Panc1 (cell line): ENCODE measurements around the gene VARS1. TPM values are rescaled to one million over a fixed set of nuclear protein-coding genes. Genes with fewer than 3 reads are reported as not detected.

Source experiments
- ATAC-seq: fragments of 200-7000 bp; cut with Tn5 transposase; 2 replicates; pipeline ENCODE4 v1.9.1; 2020; ENCODE audit warnings: mild to moderate bottlenecking, moderate library complexity
- BruUV-seq: library from RNA; stranded (reverse); fragments of 400-500 nt; replicated peaks from 2 replicates; lab custom pipeline; 2021; lab: Mats Ljungman, UMichigan
- CTCF ChIA-PET: fragments of 300-600 bp; sonication (Branson Sonifier 250); formaldehyde crosslinking; loops from one replicate; lab custom pipeline; 2022; ENCODE audit warnings: antibody characterized with exemption; lab: Charles Lee
- POLR2A ChIA-PET: fragments of 300-600 bp; sonication (Branson Sonifier 250); formaldehyde crosslinking; loops from one replicate; lab custom pipeline; 2022; ENCODE audit warnings: antibody characterized with exemption; lab: Charles Lee
- DNase-seq: peaks from one replicate; pipeline ENCODE4 v3.0.0-alpha.2; 2010; ENCODE audit warnings: low read depth, low spot score
- H3K27ac ChIP-seq: 2 replicates; pipeline ENCODE4 v1.5.1; 2011; ENCODE audit warnings: mild to moderate bottlenecking, low read length, inconsistent platforms
- H3K27me3 ChIP-seq: fragments of 200-500 bp; sonication (Bioruptor generic); 2 replicates; pipeline ENCODE4 v1.6.0; 2014; ENCODE audit warnings: low read length, inconsistent platforms; ENCODE audit not compliant: control insufficient read depth, insufficient read depth
- H3K36me3 ChIP-seq: fragments of 200-500 bp; sonication (Bioruptor generic); 2 replicates; pipeline ENCODE4 v1.5.1; 2014; ENCODE audit warnings: inconsistent platforms, mild to moderate bottlenecking, low read length, moderate library complexity; ENCODE audit not compliant: control insufficient read depth, insufficient read depth
- H3K4me1 ChIP-seq: 2 replicates; pipeline ENCODE4 v1.5.1; 2011; ENCODE audit warnings: inconsistent platforms, mild to moderate bottlenecking, low read length, moderate library complexity; ENCODE audit not compliant: control insufficient read depth, insufficient read depth
- H3K4me3 ChIP-seq, 2 experiments: 2 replicates each; pipeline ENCODE4 v1.5.1; 2011 to 2012; ENCODE audit warnings: low read depth in 2 of 2, low read length in 2 of 2, mild to moderate bottlenecking in 2 of 2, inconsistent platforms in 1 of 2, moderate library complexity in 1 of 2
- H3K9me3 ChIP-seq: fragments of 200-500 bp; sonication (Bioruptor generic); 2 replicates; pipeline ENCODE4 v1.5.1; 2014; ENCODE audit warnings: low read depth, mild to moderate bottlenecking, inconsistent platforms, low read length, moderate library complexity; ENCODE audit not compliant: control insufficient read depth, insufficient read depth
- CTCF ChIP-seq: fragments of 450-650 bp; IDR thresholded peaks from 2 replicates; pipeline ENCODE4 v1.5.1; 2017; ENCODE audit warnings: mild to moderate bottlenecking
- POLR2AphosphoS5 ChIP-seq: IDR thresholded peaks from 2 replicates; pipeline ENCODE4 v1.6.1; 2012; ENCODE audit warnings: mild to moderate bottlenecking, low read depth, low read length, moderate library complexity
- SIN3A ChIP-seq: IDR thresholded peaks from 2 replicates; pipeline ENCODE4 v1.6.1; 2012; ENCODE audit warnings: low read depth, mild to moderate bottlenecking, low read length, moderate library complexity, borderline replicate concordance; ENCODE audit not compliant: insufficient read depth
- TCF7L2 ChIP-seq: IDR thresholded peaks from 2 replicates; pipeline ENCODE4 v1.6.1; 2011; ENCODE audit warnings: mild to moderate bottlenecking, low read depth, low read length, inconsistent platforms
- in situ Hi-C: cut with HindIII; loops from 2 replicates; pipeline ENCODE4 v1.10.0; 2016; ENCODE audit warnings: low sequenced_read_pairs, low pct_unique_long_range_greater_than_20kb
- intact Hi-C: fragments of 100-400 bp; cut with micrococcal nuclease; formaldehyde crosslinking; loops from one replicate; pipeline ENCODE4 v1.10.0; 2022; ENCODE audit not compliant: unreplicated experiment
- total RNA-seq: library from RNA; stranded (reverse); gene quantifications from one replicate; pipeline ENCODE4 v1.2.1, GENCODE V29; 2021; ENCODE audit not compliant: unreplicated experiment
- TF ChIP-seq, protein P1 (sequence below), 2 experiments: IDR thresholded peaks; 2 replicates each; pipeline ENCODE4 v1.6.1; 2011 to 2012; ENCODE audit warnings: low read depth in 2 of 2, control low read depth in 1 of 2, low read length in 1 of 2, mild to moderate bottlenecking in 1 of 2, moderate library complexity in 1 of 2; ENCODE audit not compliant: insufficient read depth in 1 of 2

VARS1 gene
- total RNA-seq, 1 experiment from 2014 or later = 229 TPM

DNA sequence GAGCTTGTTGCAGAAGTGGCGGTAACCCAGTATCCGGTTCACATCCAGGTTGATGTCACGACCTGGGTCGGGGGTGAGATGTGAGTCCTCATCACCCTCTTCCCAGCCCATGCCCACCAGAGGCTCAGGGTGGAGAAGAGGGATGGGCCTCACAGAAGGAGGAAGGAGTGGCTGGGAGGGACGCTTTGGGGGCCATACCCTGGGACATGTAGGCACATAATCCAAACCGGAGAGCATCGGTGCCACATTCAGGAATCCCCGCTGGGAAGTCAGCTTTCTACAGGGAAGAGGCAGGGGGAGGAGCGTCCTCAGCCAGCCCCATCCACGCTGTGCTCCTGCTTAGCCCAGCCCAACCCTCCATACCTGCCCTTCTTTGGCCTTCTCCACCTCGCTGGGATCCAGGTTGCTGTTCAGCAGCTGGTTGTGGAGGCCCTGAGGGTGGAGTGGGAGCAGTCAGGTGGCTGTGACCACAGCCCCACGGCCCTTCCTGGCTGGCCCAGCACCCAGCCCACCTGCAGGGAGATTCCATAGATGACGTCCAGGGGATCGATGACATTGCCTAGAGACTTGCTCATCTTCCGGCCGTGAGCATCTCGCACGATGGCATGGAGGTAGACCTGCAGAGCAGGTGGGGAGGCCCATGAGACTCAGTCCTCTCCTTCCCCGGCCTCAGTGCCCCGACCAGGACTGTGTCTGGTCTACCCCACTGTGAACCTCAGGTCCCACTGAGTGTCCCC lies 14.9 kb downstream of the VARS1 start:
- no TSS peak for BruUV-seq
- in situ Hi-C loops (no loop called here), intact Hi-C loops (no loop called here)
- POLR2A ChIA-PET = no interaction called here
- TF ChIP-seq TCF7L2 (no peak), POLR2AphosphoS5 (no peak), CTCF (no peak), SIN3A (no peak)
- TF ChIP-seq, protein P1, sequence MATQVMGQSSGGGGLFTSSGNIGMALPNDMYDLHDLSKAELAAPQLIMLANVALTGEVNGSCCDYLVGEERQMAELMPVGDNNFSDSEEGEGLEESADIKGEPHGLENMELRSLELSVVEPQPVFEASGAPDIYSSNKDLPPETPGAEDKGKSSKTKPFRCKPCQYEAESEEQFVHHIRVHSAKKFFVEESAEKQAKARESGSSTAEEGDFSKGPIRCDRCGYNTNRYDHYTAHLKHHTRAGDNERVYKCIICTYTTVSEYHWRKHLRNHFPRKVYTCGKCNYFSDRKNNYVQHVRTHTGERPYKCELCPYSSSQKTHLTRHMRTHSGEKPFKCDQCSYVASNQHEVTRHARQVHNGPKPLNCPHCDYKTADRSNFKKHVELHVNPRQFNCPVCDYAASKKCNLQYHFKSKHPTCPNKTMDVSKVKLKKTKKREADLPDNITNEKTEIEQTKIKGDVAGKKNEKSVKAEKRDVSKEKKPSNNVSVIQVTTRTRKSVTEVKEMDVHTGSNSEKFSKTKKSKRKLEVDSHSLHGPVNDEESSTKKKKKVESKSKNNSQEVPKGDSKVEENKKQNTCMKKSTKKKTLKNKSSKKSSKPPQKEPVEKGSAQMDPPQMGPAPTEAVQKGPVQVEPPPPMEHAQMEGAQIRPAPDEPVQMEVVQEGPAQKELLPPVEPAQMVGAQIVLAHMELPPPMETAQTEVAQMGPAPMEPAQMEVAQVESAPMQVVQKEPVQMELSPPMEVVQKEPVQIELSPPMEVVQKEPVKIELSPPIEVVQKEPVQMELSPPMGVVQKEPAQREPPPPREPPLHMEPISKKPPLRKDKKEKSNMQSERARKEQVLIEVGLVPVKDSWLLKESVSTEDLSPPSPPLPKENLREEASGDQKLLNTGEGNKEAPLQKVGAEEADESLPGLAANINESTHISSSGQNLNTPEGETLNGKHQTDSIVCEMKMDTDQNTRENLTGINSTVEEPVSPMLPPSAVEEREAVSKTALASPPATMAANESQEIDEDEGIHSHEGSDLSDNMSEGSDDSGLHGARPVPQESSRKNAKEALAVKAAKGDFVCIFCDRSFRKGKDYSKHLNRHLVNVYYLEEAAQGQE (IDR thresholded peaks at IDR 0.05; ENCODE audit: insufficient read depth in 1 of 2, low read depth in 2 of 2, low read length in 1 of 2) = no peak
- CTCF ChIA-PET = interaction anchor here (0.7 kb wide), 1 partner anchor 234 kb away, joined by 3 read pairs; the partner anchor contains the start of gene ATP6V1G2
- Histone ChIP-seq H3K4me1 (peaks cover 24% of the 10 kb centered on the region), H3K36me3 (no peaks in the 10 kb centered on the region), H3K27me3 (no peaks in the 10 kb centered on the region), H3K9me3 (no peaks in the 10 kb centered on the region), H3K4me3 (no peak overlapping the region), H3K27ac (no peak overlapping the region)
- ATAC-seq = no peak
- DNase-seq = no peak

- TF ChIP-seq SIN3A = no peak
- TF ChIP-seq, protein P1 (IDR thresholded peaks at IDR 0.05; ENCODE audit: insufficient read depth in 1 of 2, low read depth in 2 of 2, low read length in 1 of 2) = no peak
- TF ChIP-seq TCF7L2 = no peak
- no peak for TF ChIP-seq CTCF
- TF ChIP-seq POLR2AphosphoS5 = no peak
- intact Hi-C loops = loop anchor here (10.0 kb wide), 1 partner anchor 45 kb away; the partner anchor contains the start of gene HSPA1B
- DNase-seq (no peak), ATAC-seq (no peak)
- H3K4me1 ChIP-seq = peaks cover 31% of the 10 kb centered on the region
- POLR2A ChIA-PET = no interaction called here
- H3K27ac ChIP-seq = no peak overlapping the region
- CTCF ChIA-PET = interaction anchor here (0.7 kb wide), 1 partner anchor 233 kb away, joined by 3 read pairs; the partner anchor contains the start of gene ATP6V1G2
- H3K27me3 ChIP-seq = no peaks in the 10 kb centered on the region
- no peaks in the 10 kb centered on the region for H3K36me3 ChIP-seq
- no TSS peak for BruUV-seq
- H3K4me3 ChIP-seq = no peak overlapping the region
- no peaks in the 10 kb centered on the region for H3K9me3 ChIP-seq
- in situ Hi-C loops = no loop called here
Measured at GRCh38 chr6:31779908-31780307, 15.6 kb downstream of the VARS1 start.
